Measurements from ENCODE around the gene SERINC4.

SERINC4 gene

GRCh38 chr15:43771816-43772215 is 28.2 kb downstream of the SERINC4 start:
- ATAC-seq (ENCODE audit: low read depth) (no peak), DNase-seq (ENCODE audit: low spot score) (no peak)
- peaks cover 71% of the 10 kb centered on the region for H3K36me3 ChIP-seq (ENCODE audit: low read depth)
- no peaks in the 10 kb centered on the region for H3K9me3 ChIP-seq (ENCODE audit: severe bottlenecking)
- H3K4me1 ChIP-seq (ENCODE audit: insufficient read depth, poor library complexity, severe bottlenecking): no peaks in the 10 kb centered on the region
- no peak overlapping the region for H3K27ac ChIP-seq (ENCODE audit: poor library complexity, severe bottlenecking)
- no peaks in the 10 kb centered on the region for H3K27me3 ChIP-seq (ENCODE audit: insufficient read depth, poor library complexity, severe bottlenecking)
- no peak overlapping the region for H3K4me3 ChIP-seq (ENCODE audit: severe bottlenecking)
- TF ChIP-seq CTCF (IDR thresholded peaks at IDR 0.05; ENCODE audit: poor library complexity, severe bottlenecking): no peak

DNA sequence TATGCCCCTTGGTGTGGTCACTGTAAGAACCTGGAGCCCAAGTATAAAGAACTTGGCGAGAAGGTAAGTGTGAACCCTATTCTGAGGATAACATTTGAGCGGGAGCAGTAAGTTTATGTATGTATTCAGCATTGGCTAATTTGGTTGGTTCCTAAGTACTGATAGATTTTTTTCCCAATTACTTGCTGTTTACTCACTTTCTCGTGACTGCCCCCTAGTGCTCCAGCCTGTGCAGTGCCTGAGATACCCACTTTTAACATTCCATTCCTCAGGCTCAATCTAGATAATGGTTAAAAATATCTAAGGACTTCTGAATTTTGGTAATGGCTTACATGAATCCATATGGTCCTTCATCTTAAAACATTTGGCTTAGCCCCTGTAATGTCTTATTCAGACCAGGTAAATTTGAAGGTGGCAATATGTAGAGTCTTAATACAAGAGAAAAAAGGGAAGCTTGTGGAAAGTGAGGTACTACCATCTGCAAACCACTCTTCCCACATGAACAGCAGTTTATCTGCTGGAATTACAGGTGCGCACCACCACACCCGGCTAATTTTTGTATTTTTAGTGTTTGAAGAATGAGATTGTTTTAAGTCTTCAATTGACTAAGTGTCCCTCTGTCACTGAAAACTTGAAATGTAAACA is 30.3 kb downstream of the SERINC4 start:
- H3K27ac ChIP-seq (ENCODE audit: poor library complexity, severe bottlenecking): no peak overlapping the region
- H3K4me1 ChIP-seq (ENCODE audit: insufficient read depth, poor library complexity, severe bottlenecking): no peaks in the 10 kb centered on the region
- peaks cover 92% of the 10 kb centered on the region for H3K36me3 ChIP-seq (ENCODE audit: low read depth)
- DNase-seq (ENCODE audit: low spot score) (no peak), ATAC-seq (ENCODE audit: low read depth) (peak; percentile 65)
- H3K27me3 ChIP-seq (ENCODE audit: insufficient read depth, poor library complexity, severe bottlenecking): no peaks in the 10 kb centered on the region
- H3K4me3 ChIP-seq (ENCODE audit: severe bottlenecking): no peak overlapping the region
- TF ChIP-seq CTCF (IDR thresholded peaks at IDR 0.05; ENCODE audit: poor library complexity, severe bottlenecking): peak; percentile 99
- no peaks in the 10 kb centered on the region for H3K9me3 ChIP-seq (ENCODE audit: severe bottlenecking)

DNA sequence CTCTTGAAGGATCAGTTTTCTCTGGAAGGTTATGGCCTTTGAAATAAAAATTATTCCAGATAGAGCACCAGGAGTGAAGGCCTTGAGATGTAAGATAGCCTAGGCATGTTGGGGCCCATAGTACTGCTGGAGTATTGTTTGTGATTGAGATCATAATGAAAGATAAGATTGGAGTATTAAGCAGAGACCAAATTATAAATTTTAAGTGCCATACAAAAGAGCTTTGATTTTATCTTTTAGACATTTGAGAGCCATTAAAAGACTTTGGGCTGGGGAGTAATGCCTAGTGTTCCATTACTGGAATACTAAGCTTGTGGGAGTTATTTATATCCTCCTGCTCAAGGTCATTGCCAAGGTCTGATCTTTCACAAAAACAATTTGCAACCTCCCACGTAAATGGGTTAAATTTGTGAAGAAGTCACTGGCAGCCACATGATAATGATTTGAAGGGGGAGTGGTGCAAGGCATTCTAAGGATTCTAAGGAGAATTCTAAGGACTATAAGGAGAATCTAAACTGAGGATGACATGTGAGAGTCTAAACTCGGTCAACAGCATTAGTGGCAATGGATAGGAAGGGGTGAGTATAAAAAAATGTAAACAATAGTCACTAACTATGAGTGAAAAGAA is 36.1 kb downstream of the SERINC4 start:
- DNase-seq (ENCODE audit: low spot score) (no peak), ATAC-seq (ENCODE audit: low read depth) (no peak; the same call in 2 of the 3 replicates)
- no peaks in the 10 kb centered on the region for H3K9me3 ChIP-seq (ENCODE audit: severe bottlenecking)
- no peaks in the 10 kb centered on the region for H3K4me1 ChIP-seq (ENCODE audit: insufficient read depth, poor library complexity, severe bottlenecking)
- peaks cover 100% of the 10 kb centered on the region for H3K36me3 ChIP-seq (ENCODE audit: low read depth)
- H3K4me3 ChIP-seq (ENCODE audit: severe bottlenecking): no peak overlapping the region
- H3K27me3 ChIP-seq (ENCODE audit: insufficient read depth, poor library complexity, severe bottlenecking): no peaks in the 10 kb centered on the region
- TF ChIP-seq CTCF (IDR thresholded peaks at IDR 0.05; ENCODE audit: poor library complexity, severe bottlenecking): no peak
- no peak overlapping the region for H3K27ac ChIP-seq (ENCODE audit: poor library complexity, severe bottlenecking)

DNA sequence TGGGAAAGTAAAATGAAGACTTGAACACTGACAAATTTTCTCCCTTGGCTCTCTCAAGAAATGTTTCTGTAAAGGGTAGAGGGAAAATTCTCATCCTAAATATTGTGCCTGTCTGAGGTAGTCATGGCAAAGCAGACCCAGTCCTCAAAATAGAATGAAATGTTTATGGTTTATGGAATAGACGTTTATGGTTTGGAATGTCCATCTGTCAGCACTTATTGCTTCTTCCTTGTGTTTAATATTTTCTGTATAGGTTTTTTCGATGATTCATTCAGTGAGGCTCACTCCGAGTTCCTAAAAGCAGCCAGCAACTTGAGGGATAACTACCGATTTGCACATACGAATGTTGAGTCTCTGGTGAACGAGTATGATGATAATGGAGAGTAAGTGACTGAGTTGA is 37.2 kb downstream of the SERINC4 start:
- Histone ChIP-seq H3K4me1 (ENCODE audit: insufficient read depth, poor library complexity, severe bottlenecking) (no peaks in the 10 kb centered on the region), H3K27ac (ENCODE audit: poor library complexity, severe bottlenecking) (no peak overlapping the region), H3K27me3 (ENCODE audit: insufficient read depth, poor library complexity, severe bottlenecking) (no peaks in the 10 kb centered on the region), H3K36me3 (ENCODE audit: low read depth) (peaks cover 100% of the 10 kb centered on the region), H3K4me3 (ENCODE audit: severe bottlenecking) (no peak overlapping the region), H3K9me3 (ENCODE audit: severe bottlenecking) (no peaks in the 10 kb centered on the region)
- DNase-seq (ENCODE audit: low spot score): no peak
- no peak for TF ChIP-seq CTCF (IDR thresholded peaks at IDR 0.05; ENCODE audit: poor library complexity, severe bottlenecking)
- ATAC-seq (ENCODE audit: low read depth): no peak

DNA sequence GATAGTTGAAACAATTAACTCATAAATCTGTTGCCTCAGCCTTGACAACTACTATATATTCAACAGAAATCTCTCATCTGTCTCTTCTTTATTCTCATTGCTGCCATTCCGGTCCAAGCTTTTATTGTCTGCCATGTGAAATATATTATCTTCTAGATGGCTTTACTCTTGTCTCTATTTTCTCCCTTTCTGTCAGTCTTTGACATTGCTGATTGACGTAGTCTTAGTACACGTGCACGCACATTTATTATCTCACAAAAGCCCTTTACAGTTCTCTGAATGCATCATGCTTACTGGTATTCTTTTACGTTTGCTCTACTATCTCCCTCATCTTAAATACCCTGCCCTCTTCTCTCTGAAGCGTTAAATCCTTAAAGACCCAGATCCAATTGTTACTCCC is 48.1 kb downstream of the SERINC4 start:
- peaks cover 29% of the 10 kb centered on the region for H3K4me1 ChIP-seq (ENCODE audit: insufficient read depth, poor library complexity, severe bottlenecking)
- H3K36me3 ChIP-seq (ENCODE audit: low read depth): peaks cover 100% of the 10 kb centered on the region
- TF ChIP-seq CTCF (IDR thresholded peaks at IDR 0.05; ENCODE audit: poor library complexity, severe bottlenecking): no peak

More for the DNA sequence above, 48.1 kb downstream of the SERINC4 start:
- Histone ChIP-seq H3K27ac (ENCODE audit: poor library complexity, severe bottlenecking) (no peak overlapping the region), H3K27me3 (ENCODE audit: insufficient read depth, poor library complexity, severe bottlenecking) (no peaks in the 10 kb centered on the region), H3K9me3 (ENCODE audit: severe bottlenecking) (no peaks in the 10 kb centered on the region), H3K4me3 (ENCODE audit: severe bottlenecking) (no peak overlapping the region)
- ATAC-seq (ENCODE audit: low read depth) (no peak), DNase-seq (ENCODE audit: low spot score) (no peak)

Data from RWPE2 (cell line).